NOMO-1 treated with DMSO at 0.1 percent for 48 hours (cell line): ENCODE results near the gene TFB1M.
A peak's percentile ranks its signal among the peaks of the same experiment; 100 is the strongest.
"Not testable (repeated sequence)": the region's sequence is repeated elsewhere in the genome, so short reads cannot be mapped to it uniquely, and the experiment has no call there.

ENCODE experiments used
- DNase-seq: peaks from one replicate; lab custom pipeline; 2025; ENCODE audit not compliant: unreplicated experiment; lab: John Stamatoyannopoulos, UW

Gene TFB1M

GRCh38 chr6:155314092-155314772 is at the start of gene TFB1M:
Gene TFB1M (minus strand): TSS chr6:155314484. CDS start chr6:155314428, 56 bp downstream.
- peak; percentile 100 for DNase-seq

GRCh38 chr6:155364021-155364420 is 49.7 kb upstream of the TFB1M start:
- DNase-seq = not testable (repeated sequence)

GRCh38 chr6:155362968-155363632 is 48.8 kb upstream of the TFB1M start:
- DNase-seq = not testable (repeated sequence)

GRCh38 chr6:155354167-155354566 is 39.9 kb upstream of the TFB1M start:
- DNase-seq = no peak

- no peak for DNase-seq
Observed at GRCh38 chr6:155352811-155353210, 38.5 kb upstream of the TFB1M start.

- no peak for DNase-seq
Observed at GRCh38 chr6:155352130-155352420, 37.8 kb upstream of the TFB1M start.

GRCh38 chr6:155351273-155352129 is 37.2 kb upstream of the TFB1M start:
- DNase-seq = no peak

GRCh38 chr6:155349956-155350355 is 35.7 kb upstream of the TFB1M start:
- no peak for DNase-seq

- no peak for DNase-seq
Observed at GRCh38 chr6:155349129-155349528, 34.8 kb upstream of the TFB1M start.

- DNase-seq = no peak
Observed at GRCh38 chr6:155347800-155348199, 33.5 kb upstream of the TFB1M start.

- DNase-seq = no peak
Observed at GRCh38 chr6:155346957-155347356, 32.7 kb upstream of the TFB1M start.

GRCh38 chr6:155344341-155345006 is 30.2 kb upstream of the TFB1M start:
- DNase-seq = no peak

- peak; percentile 84 for DNase-seq
Observed at GRCh38 chr6:155341130-155341828, 27.0 kb upstream of the TFB1M start.

- DNase-seq = no peak
Observed at GRCh38 chr6:155340464-155341129, 26.3 kb upstream of the TFB1M start.

- DNase-seq = not testable (repeated sequence)
Observed at GRCh38 chr6:155339929-155340328, 25.6 kb upstream of the TFB1M start.

- DNase-seq = not testable (repeated sequence)
Observed at GRCh38 chr6:155338237-155338636, 24.0 kb upstream of the TFB1M start.

GRCh38 chr6:155335265-155335664 is 21.0 kb upstream of the TFB1M start:
- no peak for DNase-seq

GRCh38 chr6:155334073-155334472 is 19.8 kb upstream of the TFB1M start:
- DNase-seq = not testable (repeated sequence)

- no peak for DNase-seq
Observed at GRCh38 chr6:155333414-155333813, 19.1 kb upstream of the TFB1M start.

GRCh38 chr6:155330922-155331321 is 16.6 kb upstream of the TFB1M start:
- no peak for DNase-seq
